ENCODE data around the gene SCN9A.
A peak's percentile ranks its signal among the peaks of the same experiment; 100 is the strongest.

DNA sequence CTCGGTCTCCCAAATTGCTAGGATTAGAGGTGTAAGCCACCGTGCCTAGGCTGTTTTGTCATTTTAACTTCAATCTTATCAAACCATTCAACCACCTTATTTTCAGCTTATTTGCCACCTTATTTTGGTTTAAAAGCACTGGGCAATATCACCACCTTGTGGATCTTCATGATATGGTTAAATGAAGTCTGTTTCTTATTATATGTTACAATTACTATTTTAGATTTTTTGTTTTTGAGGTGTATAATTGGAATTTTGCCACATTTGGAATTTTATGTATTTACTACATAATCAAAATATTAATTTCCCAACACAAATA lies 43.8 kb upstream of the SCN9A start:
- TF ChIP-seq, protein P1, sequence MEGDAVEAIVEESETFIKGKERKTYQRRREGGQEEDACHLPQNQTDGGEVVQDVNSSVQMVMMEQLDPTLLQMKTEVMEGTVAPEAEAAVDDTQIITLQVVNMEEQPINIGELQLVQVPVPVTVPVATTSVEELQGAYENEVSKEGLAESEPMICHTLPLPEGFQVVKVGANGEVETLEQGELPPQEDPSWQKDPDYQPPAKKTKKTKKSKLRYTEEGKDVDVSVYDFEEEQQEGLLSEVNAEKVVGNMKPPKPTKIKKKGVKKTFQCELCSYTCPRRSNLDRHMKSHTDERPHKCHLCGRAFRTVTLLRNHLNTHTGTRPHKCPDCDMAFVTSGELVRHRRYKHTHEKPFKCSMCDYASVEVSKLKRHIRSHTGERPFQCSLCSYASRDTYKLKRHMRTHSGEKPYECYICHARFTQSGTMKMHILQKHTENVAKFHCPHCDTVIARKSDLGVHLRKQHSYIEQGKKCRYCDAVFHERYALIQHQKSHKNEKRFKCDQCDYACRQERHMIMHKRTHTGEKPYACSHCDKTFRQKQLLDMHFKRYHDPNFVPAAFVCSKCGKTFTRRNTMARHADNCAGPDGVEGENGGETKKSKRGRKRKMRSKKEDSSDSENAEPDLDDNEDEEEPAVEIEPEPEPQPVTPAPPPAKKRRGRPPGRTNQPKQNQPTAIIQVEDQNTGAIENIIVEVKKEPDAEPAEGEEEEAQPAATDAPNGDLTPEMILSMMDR (IDR thresholded peaks at IDR 0.05), result peak in 1 of 4 experiments; percentile 16
- TF ChIP-seq POLR2A (IDR thresholded peaks at IDR 0.05), result no peak
